Heart left ventricle (tissue), 16 donors: ENCODE measurements around the gene DTWD1. TPM values are rescaled to one million over a fixed set of nuclear protein-coding genes. Genes with fewer than 3 reads are reported as not detected.

Source experiments
- ATAC-seq, 4 donors: fragments of 200-7000 bp; cut with Tn5 transposase; one replicate each; pipeline ENCODE4 v1.9.1; 2020 to 2022; ENCODE audit warnings: moderate library complexity in 4 of 4, mild to moderate bottlenecking in 3 of 4, moderate number of reproducible peaks in 1 of 4
- DNase-seq, 5 donors: peaks; one replicate each; pipeline ENCODE4 v3.0.0-alpha.2; 2020
- H3K27ac ChIP-seq, 12 donors: fragments of 200-600 bp; sonication (generic) in 4 of 12; one replicate each; pipeline versions ENCODE4 v1.5.0 to v1.8.0; 2016 to 2022; ENCODE audit warnings: mild to moderate bottlenecking in 2 of 12
- H3K27me3 ChIP-seq, 9 donors: fragments of 200-600 bp; sonication (generic) in 2 of 9; one replicate each; pipeline versions ENCODE4 v1.5.1 to v1.8.0; 2016 to 2022; ENCODE audit warnings: mild to moderate bottlenecking in 3 of 9
- H3K36me3 ChIP-seq, 9 donors: fragments of 200-600 bp; sonication (generic) in 2 of 9; one replicate each; pipeline versions ENCODE4 v1.5.0 to v1.8.0; 2018 to 2022; ENCODE audit warnings: mild to moderate bottlenecking in 2 of 9
- H3K4me1 ChIP-seq, 12 donors: fragments of 200-600 bp; sonication (generic) in 4 of 12; one replicate each; pipeline versions ENCODE4 v1.5.0 to v1.8.0; 2016 to 2022; ENCODE audit warnings: mild to moderate bottlenecking in 3 of 12
- H3K4me3 ChIP-seq, 12 donors: fragments of 200-600 bp; sonication (generic) in 4 of 12; one replicate each; pipeline versions ENCODE4 v1.5.0 to v1.8.0; 2017 to 2022; ENCODE audit warnings: mild to moderate bottlenecking in 9 of 12, moderate library complexity in 4 of 12
- H3K9me3 ChIP-seq, 12 donors: fragments of 200-600 bp; sonication (generic) in 4 of 12; one replicate each; pipeline versions ENCODE4 v1.5.0 to v1.8.0; 2016 to 2022; ENCODE audit warnings: mild to moderate bottlenecking in 1 of 12
- POLR2A ChIP-seq, 2 donors: fragments of 450-650 bp; IDR thresholded peaks; one replicate each; pipeline ENCODE4 v1.6.1; 2017; ENCODE audit warnings: antibody characterized with exemption in 2 of 2, mild to moderate bottlenecking in 2 of 2, moderate library complexity in 2 of 2
- WGBS, 4 donors: extraction: QIAGEN DNeasy Blood & Tissue Kit in 2 of 4; methylation state at CpG; one replicate each; pipeline versions ENCODE4 v1.1.5 to v1.1.7; 2013 to 2018; 5-methylcytosine and 5-hydroxymethylcytosine counted together
- intact Hi-C, 10 donors: fragments of 100-400 bp; cut with DNase I; formaldehyde crosslinking; loops; one replicate each; pipeline versions ENCODE4 v1.11.1 to v1.14.2; 2022
- polyA plus RNA-seq, 2 donors: library from polyadenylated mRNA; stranded (reverse); fragments of 200-250 nt; gene quantifications; one replicate each; pipeline ENCODE4 v1.2.3, GENCODE V29; 2013
- total RNA-seq, 9 donors: library from RNA; depleted of rRNA in 2 of 9; stranded (reverse); fragments of >200 nt in 2 of 9; fragmentation: NEBNext Ultra II Directional in 3 of 9; extraction: Animal tissue kit (Norgen Biotek cat#: 25700) in 3 of 9; gene quantifications; one replicate each; pipeline versions ENCODE4 v1.1.0 to v1.2.4, GENCODE V29; 2016 to 2023
- TF ChIP-seq, protein P1 (sequence below), 12 donors: fragments of 200-600 bp; sonication (generic) in 4 of 12; IDR thresholded peaks; one replicate each; pipeline versions ENCODE4 v1.5.0 to v1.8.0; 2018 to 2022; ENCODE audit warnings: antibody characterized with exemption in 12 of 12, mild to moderate bottlenecking in 5 of 12
- donor health status: ischemic (EF 13 %, LVEDD 7.1; RV severe dilation, severe dysfunction).
- donor health status: healthy with polysubstance abuse.
- donor health status: DM: no; HTN: yes; CAD: no.
- donor health status: DM: no; HTN: no; CAD: no.
- donor health status: ischemic (EF 25% LVEDD 6.9; RV normal size, moderate dysfunction).
- donor health status: ischemic (EF 25% LVEDD 5.7; RV mildly dilated, moderate dysfunction).
- donor health status: healthy.
- donor health status: DM: yes; HTN: yes; CAD: no.
- donor health status: ischemic (EF 35%, LVEDD 5.7; RV mildly dilated, moderate dysfunction).
- donor health status: nonischemic (EF 11% LVEDD 7.7; RV severe dilation, severe dysfunction).
- donor health status: DM: yes; HTN: yes; CAD: no.
- donor health status: PGD.
- donor health status: ischemic (EF 29% LVEDD 5.4; RV normal size, mild dysfunction).
- donor health status: nonischemic (EF 23%, LVEDD 6.1; RV moderate dilation, normal function).

Gene DTWD1
- total and polyA plus RNA-seq, 11 donors: 6.3 to 28.0 (median 17.8) TPM

- Histone ChIP-seq H3K36me3 (peaks cover 0 to 32% (median 17%) of the 10 kb centered on the region in 9 donors), H3K27ac (no peak overlapping the region), H3K9me3 (peaks cover 0 to 19% (median 8%) of the 10 kb centered on the region in 12 donors), H3K4me1 (peaks cover 0 to 40% (median 19%) of the 10 kb centered on the region in 12 donors), H3K27me3 (no peaks in the 10 kb centered on the region), H3K4me3 (peak overlapping the region in 2 of 12 donors; percentile 72 to 78)
- DNase-seq (no peak), ATAC-seq (no peak)
- intact Hi-C loops: loop anchor here in 5 of 10 donors (5.0 to 10.0 kb wide), 6 partner anchors 198 to 468 kb away; partner anchors contain the start of genes FGF7 (in 4 of the 5) and COPS2 (in 1 of the 5)
- WGBS, 4 donors: 74 to 79% (median 77%) methylated on average over 3 of the region's 3 CpGs
- TF ChIP-seq, protein P1, sequence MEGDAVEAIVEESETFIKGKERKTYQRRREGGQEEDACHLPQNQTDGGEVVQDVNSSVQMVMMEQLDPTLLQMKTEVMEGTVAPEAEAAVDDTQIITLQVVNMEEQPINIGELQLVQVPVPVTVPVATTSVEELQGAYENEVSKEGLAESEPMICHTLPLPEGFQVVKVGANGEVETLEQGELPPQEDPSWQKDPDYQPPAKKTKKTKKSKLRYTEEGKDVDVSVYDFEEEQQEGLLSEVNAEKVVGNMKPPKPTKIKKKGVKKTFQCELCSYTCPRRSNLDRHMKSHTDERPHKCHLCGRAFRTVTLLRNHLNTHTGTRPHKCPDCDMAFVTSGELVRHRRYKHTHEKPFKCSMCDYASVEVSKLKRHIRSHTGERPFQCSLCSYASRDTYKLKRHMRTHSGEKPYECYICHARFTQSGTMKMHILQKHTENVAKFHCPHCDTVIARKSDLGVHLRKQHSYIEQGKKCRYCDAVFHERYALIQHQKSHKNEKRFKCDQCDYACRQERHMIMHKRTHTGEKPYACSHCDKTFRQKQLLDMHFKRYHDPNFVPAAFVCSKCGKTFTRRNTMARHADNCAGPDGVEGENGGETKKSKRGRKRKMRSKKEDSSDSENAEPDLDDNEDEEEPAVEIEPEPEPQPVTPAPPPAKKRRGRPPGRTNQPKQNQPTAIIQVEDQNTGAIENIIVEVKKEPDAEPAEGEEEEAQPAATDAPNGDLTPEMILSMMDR (IDR thresholded peaks at IDR 0.05): no peak
- TF ChIP-seq POLR2A (IDR thresholded peaks at IDR 0.05): no peak
Measured at GRCh38 chr15:49622561-49622960, 1.7 kb downstream of the DTWD1 start.

- Histone ChIP-seq H3K4me3 (no peak overlapping the region), H3K9me3 (peaks cover 0 to 19% (median 8%) of the 10 kb centered on the region in 12 donors), H3K4me1 (peaks cover 0 to 37% (median 19%) of the 10 kb centered on the region in 12 donors), H3K36me3 (peaks cover 0 to 45% (median 23%) of the 10 kb centered on the region in 9 donors), H3K27ac (no peak overlapping the region), H3K27me3 (no peaks in the 10 kb centered on the region)
- ATAC-seq (no peak), DNase-seq (no peak)
- intact Hi-C loops: loop anchor here in 5 of 10 donors (5.0 to 10.0 kb wide), 6 partner anchors 199 to 469 kb away; partner anchors contain the start of genes FGF7 (in 4 of the 5) and COPS2 (in 1 of the 5)
- no peak for TF ChIP-seq POLR2A (IDR thresholded peaks at IDR 0.05)
- TF ChIP-seq, protein P1 (IDR thresholded peaks at IDR 0.05): no peak
- 50 to 65% (median 61%) methylated on average over 2 of the region's 2 CpGs for WGBS, 4 donors
Measured at GRCh38 chr15:49624056-49624455, 3.2 kb downstream of the DTWD1 start.

- DNase-seq: no peak
- peaks cover 0 to 27% (median 12%) of the 10 kb centered on the region in 12 donors for H3K4me1 ChIP-seq
- H3K27ac ChIP-seq: no peak overlapping the region
- H3K9me3 ChIP-seq: peaks cover 0 to 19% (median 8%) of the 10 kb centered on the region in 12 donors
- ATAC-seq: no peak
- TF ChIP-seq, protein P1 (IDR thresholded peaks at IDR 0.05): no peak
- no peak for TF ChIP-seq POLR2A (IDR thresholded peaks at IDR 0.05)
- no peak overlapping the region for H3K4me3 ChIP-seq
- WGBS, 4 donors: 93 to 98% (median 96%) methylated on average over 5 of the region's 5 CpGs
- no peaks in the 10 kb centered on the region for H3K27me3 ChIP-seq
- intact Hi-C loops: loop anchor here in 3 of 10 donors (10.0 kb wide), 3 partner anchors 201 to 471 kb away; partner anchors contain the start of genes COPS2 (in 1 of the 3) and FGF7 (in 1 of the 3)
- peaks cover 0 to 58% (median 25%) of the 10 kb centered on the region in 9 donors for H3K36me3 ChIP-seq
Measured at GRCh38 chr15:49625460-49626036, 4.7 kb downstream of the DTWD1 start.

DNA sequence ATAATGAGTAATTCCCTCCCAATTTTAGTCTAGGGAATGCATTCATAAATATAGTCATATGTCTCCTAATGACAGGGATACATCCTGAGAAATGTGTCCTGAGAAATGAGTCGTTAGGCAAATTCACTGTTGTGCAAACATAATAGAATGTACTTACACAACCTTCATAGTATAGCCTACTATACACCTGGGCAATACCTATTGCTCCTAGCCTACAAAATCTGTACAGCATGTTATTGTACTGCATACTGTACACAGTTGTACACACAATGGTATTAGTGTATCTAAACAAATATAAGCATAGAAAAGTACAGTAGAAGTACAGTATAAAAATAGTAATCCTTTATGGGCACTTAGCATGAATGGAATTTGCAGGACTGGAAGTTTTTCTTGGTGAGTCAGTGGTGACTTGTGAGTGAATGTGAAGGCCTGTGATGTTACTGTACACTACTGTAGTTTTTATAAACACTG is 6.6 kb downstream of the DTWD1 start:
- H3K36me3 ChIP-seq: peaks cover 0 to 65% (median 41%) of the 10 kb centered on the region in 9 donors
- H3K27me3 ChIP-seq: no peaks in the 10 kb centered on the region
- peaks cover 0 to 19% (median 8%) of the 10 kb centered on the region in 12 donors for H3K9me3 ChIP-seq
- ATAC-seq (no peak), DNase-seq (no peak)
- TF ChIP-seq, protein P1 (IDR thresholded peaks at IDR 0.05): no peak
- no peak for TF ChIP-seq POLR2A (IDR thresholded peaks at IDR 0.05)
- intact Hi-C loops: loop anchor here in 3 of 10 donors (10.0 kb wide), 3 partner anchors 203 to 473 kb away; partner anchors contain the start of genes COPS2 (in 1 of the 3) and FGF7 (in 1 of the 3)
- WGBS, 4 donors: 76 to 84% (median 81%) methylated on average over 1 of the region's 1 CpG
- H3K4me1 ChIP-seq: peaks cover 0 to 16% (median 2%) of the 10 kb centered on the region in 12 donors
- no peak overlapping the region for H3K27ac ChIP-seq
- no peak overlapping the region for H3K4me3 ChIP-seq
